Endothelial cell of umbilical vein (primary cell): ENCODE results near the gene APBA3. TPM values are rescaled to one million over a fixed set of nuclear protein-coding genes. Genes with fewer than 3 reads are reported as not detected.

Source experiments
- BruUV-seq: library from RNA; stranded (reverse); fragments of 400-500 nt; replicated peaks from 2 replicates; lab custom pipeline; 2021; lab: Mats Ljungman, UMichigan
- CTCF ChIA-PET: fragments of 300-600, 350-600 bp; sonication (Branson Sonifier 250); formaldehyde crosslinking; loops from one replicate; lab custom pipeline; 2021; ENCODE audit warnings: antibody characterized with exemption, inconsistent platforms; lab: Charles Lee
- POLR2A ChIA-PET: fragments of 300-600, 350-600 bp; sonication (Branson Sonifier 250); formaldehyde crosslinking; loops from one replicate; lab custom pipeline; 2021; ENCODE audit warnings: antibody characterized with exemption, inconsistent platforms; lab: Charles Lee
- DNase-seq: peaks from one replicate; pipeline ENCODE4 v3.0.0-alpha.2; 2011; ENCODE audit warnings: low read depth, low spot score
- FAIRE-seq: peaks from 2 replicates; lab custom pipeline; 2011; peaks lifted over from hg19 to GRCh38; lab: Jason Lieb, UNC
- H2AFZ ChIP-seq: 2 replicates; pipeline ENCODE4 v1.6.0; 2012; ENCODE audit warnings: low read depth, low read length, control low read depth, inconsistent platforms
- H3K27ac ChIP-seq: 2 replicates; pipeline ENCODE4 v1.5.1; 2011; ENCODE audit warnings: low read depth, mild to moderate bottlenecking, control low read depth, low read length, moderate library complexity; ENCODE audit not compliant: insufficient read depth
- H3K27me3 ChIP-seq, 2 experiments: 2 replicates each; pipeline versions ENCODE4 v1.6.0 to v1.6.1; 2011; ENCODE audit warnings: low read length in 2 of 2, mixed read lengths in 1 of 2; ENCODE audit not compliant: control insufficient read depth in 2 of 2, insufficient read depth in 2 of 2
- H3K36me3 ChIP-seq, 2 experiments: 2 replicates in 1 of 2; 3 replicates in 1 of 2; pipeline ENCODE4 v1.5.1; 2011; ENCODE audit warnings: low read length in 2 of 2, mild to moderate bottlenecking in 1 of 2, moderate library complexity in 1 of 2; ENCODE audit not compliant: control insufficient read depth in 2 of 2, insufficient read depth in 2 of 2; ENCODE audit errors: extremely low read depth in 1 of 2
- H3K4me1 ChIP-seq: 3 replicates; pipeline ENCODE4 v1.5.1; 2011; ENCODE audit warnings: mild to moderate bottlenecking, low read length; ENCODE audit not compliant: control insufficient read depth, insufficient read depth; ENCODE audit errors: extremely low read depth
- H3K4me2 ChIP-seq: 2 replicates; pipeline ENCODE4 v1.6.1; 2011; ENCODE audit warnings: low read length, control low read depth, mixed read lengths; ENCODE audit not compliant: insufficient read depth
- H3K4me3 ChIP-seq, 3 experiments: fragments of 200-600 bp in 1 of 3; sonication (generic), shearing (Covaris generic) in 1 of 3; replicated peaks in 1 of 3; 2 replicates each; pipeline ENCODE4 v1.5.1; 2011 to 2016; ENCODE audit warnings: control low read depth in 3 of 3, low read length in 3 of 3, mild to moderate bottlenecking in 2 of 3, inconsistent platforms in 1 of 3, low read depth in 1 of 3, moderate library complexity in 1 of 3; ENCODE audit not compliant: insufficient read depth in 1 of 3
- H3K79me2 ChIP-seq: 2 replicates; pipeline ENCODE4 v1.6.0; 2012; ENCODE audit warnings: low read length, inconsistent platforms; ENCODE audit not compliant: control insufficient read depth, insufficient read depth
- H3K9ac ChIP-seq: replicated peaks from 2 replicates; pipeline ENCODE3; 2011; ENCODE audit warnings: low read length, control low read depth; ENCODE audit not compliant: insufficient read depth; ENCODE audit errors: extremely low read depth
- H3K9me1 ChIP-seq: replicated peaks from 3 replicates; pipeline ENCODE4 v1.6.0; 2011; ENCODE audit warnings: mild to moderate bottlenecking, low read length; ENCODE audit not compliant: control insufficient read depth, insufficient read depth; ENCODE audit errors: extremely low read depth
- H3K9me3 ChIP-seq: replicated peaks from 2 replicates; pipeline ENCODE4 v1.5.1; 2012; ENCODE audit warnings: low read length, inconsistent platforms; ENCODE audit not compliant: control insufficient read depth, insufficient read depth
- H4K20me1 ChIP-seq: replicated peaks from 2 replicates; pipeline ENCODE3; 2011; ENCODE audit warnings: mild to moderate bottlenecking, low read length; ENCODE audit not compliant: control insufficient read depth, insufficient read depth; ENCODE audit errors: extremely low read depth
- EZH2 ChIP-seq: IDR thresholded peaks from 2 replicates; pipeline ENCODE4 v1.6.1; 2012; ENCODE audit warnings: borderline replicate concordance, low read depth, mild to moderate bottlenecking, moderate library complexity, low read length, inconsistent platforms; ENCODE audit not compliant: severe bottlenecking
- FOS ChIP-seq: IDR thresholded peaks from 2 replicates; pipeline ENCODE4 v1.6.1; 2011; ENCODE audit warnings: mild to moderate bottlenecking, low read length, moderate library complexity, borderline replicate concordance; ENCODE audit not compliant: insufficient read depth
- GATA2 ChIP-seq: IDR thresholded peaks from 2 replicates; pipeline ENCODE4 v1.7.0; 2011; ENCODE audit warnings: low read depth, mild to moderate bottlenecking, moderate library complexity, mixed read lengths, low read length; ENCODE audit not compliant: insufficient read length, insufficient read depth
- JUN ChIP-seq: IDR thresholded peaks from 2 replicates; pipeline ENCODE4 v1.6.1; 2011; ENCODE audit warnings: borderline replicate concordance, low read depth; ENCODE audit not compliant: insufficient read length, insufficient read depth
- MYC ChIP-seq: IDR thresholded peaks from one replicate; pipeline ENCODE4 v1.6.1; 2011; ENCODE audit warnings: mild to moderate bottlenecking, low read depth, low read length
- POLR2A ChIP-seq: IDR thresholded peaks from 2 replicates; pipeline ENCODE4 v1.6.1; 2012; ENCODE audit warnings: low read depth, mild to moderate bottlenecking, control low read depth, low read length
- POLR2AphosphoS5 ChIP-seq: IDR thresholded peaks from 2 replicates; pipeline ENCODE4 v1.6.1; 2012; ENCODE audit warnings: low read depth, mild to moderate bottlenecking, control low read depth, low read length, moderate library complexity; ENCODE audit not compliant: insufficient read depth
- dilution Hi-C: fragments of 300-500 bp; cut with MboI; formaldehyde crosslinking; loops from one replicate; pipeline ENCODE4 v1.15.0; 2019; ENCODE audit warnings: low sequenced_read_pairs; ENCODE audit not compliant: extremely low pct_ligation_motif_present
- intact Hi-C: fragments of 100-400 bp; cut with micrococcal nuclease; formaldehyde crosslinking; loops from one replicate; pipeline ENCODE4 v1.10.0; 2022
- polyA plus RNA-seq, 4 experiments: library from polyadenylated mRNA; depleted of rRNA in 3 of 4; stranded (reverse) in 3 of 4; unstranded in 1 of 4; fragments of >200 nt; gene quantifications; 2 replicates each; pipeline versions ENCODE4 v1.2.1 to v1.2.3, GENCODE V29; 2011 to 2012; ENCODE audit warnings: missing spikeins in 1 of 4
- total RNA-seq: library from RNA; stranded (reverse); gene quantifications from 2 replicates; pipeline ENCODE4 v1.2.3, GENCODE V29; 2021
- TF ChIP-seq, protein P1 (sequence below), 2 donors: IDR thresholded peaks; 1 replicate in 1 of 2; 2 replicates in 1 of 2; pipeline ENCODE4 v1.5.1; 2011; ENCODE audit warnings: low read length in 2 of 2, mild to moderate bottlenecking in 2 of 2, moderate library complexity in 2 of 2, control low read depth in 1 of 2, inconsistent platforms in 1 of 2, low read depth in 1 of 2; ENCODE audit not compliant: insufficient read depth in 1 of 2; ENCODE audit errors: extremely low read depth in 1 of 2
- TF ChIP-seq, protein P2 (sequence below): IDR thresholded peaks from 2 replicates; pipeline ENCODE4 v1.6.1; 2011; ENCODE audit not compliant: insufficient read depth, insufficient read length

Gene APBA3
- total and polyA plus RNA-seq, 2 donors (not counting 3 experiments of a cell fraction or from before 2014, with no cell fraction given), result 23.4 to 25.1 TPM

DNA sequence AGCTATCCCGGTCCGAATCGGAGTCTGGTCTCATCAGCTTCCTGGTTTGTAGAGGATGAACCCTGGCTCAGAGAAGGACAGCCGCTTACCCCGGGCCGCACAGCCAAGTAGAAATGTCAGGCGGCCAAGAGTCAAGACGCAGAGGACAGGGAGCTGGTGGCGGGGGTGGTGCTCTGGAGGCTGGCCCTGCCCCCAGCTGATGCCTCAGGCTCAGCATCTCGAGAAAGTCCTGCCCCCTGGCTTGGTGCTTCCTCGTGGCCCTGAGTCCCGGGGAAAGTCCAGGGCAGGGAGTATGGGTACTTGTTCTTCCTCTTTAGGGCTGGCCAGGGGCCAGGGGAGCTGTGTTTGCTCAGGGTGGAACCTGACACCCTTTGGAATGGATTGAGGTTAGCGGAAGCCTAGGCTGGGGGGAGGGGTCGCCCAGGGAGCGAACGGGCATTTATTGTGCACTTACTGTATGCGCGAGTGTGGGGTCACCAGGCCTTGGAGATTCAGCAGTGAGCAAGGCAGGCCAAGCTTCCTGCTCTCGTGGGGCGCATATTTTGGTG lies 51.2 kb downstream of the APBA3 start:
- Histone ChIP-seq H3K36me3 (no peaks in the 10 kb centered on the region), H3K27me3 (peaks cover 0 to 1% of the 10 kb centered on the region in 2 experiments), H3K79me2 (no peaks in the 10 kb centered on the region), H2AFZ (no peak overlapping the region), H3K4me1 (no peaks in the 10 kb centered on the region), H3K9ac (no peak overlapping the region), H3K9me3 (no peaks in the 10 kb centered on the region), H3K4me3 (no peak overlapping the region), H3K27ac (no peak overlapping the region), H4K20me1 (no peaks in the 10 kb centered on the region), H3K9me1 (no peaks in the 10 kb centered on the region), H3K4me2 (no peak overlapping the region)
- DNase-seq (no peak), FAIRE-seq (no peak)
- BruUV-seq, result no TSS peak
- ChIA-PET POLR2A (no interaction called here), CTCF (interaction anchor here (1.8 kb wide), 1 partner anchor 166 kb away, joined by 4 read pairs; no protein-coding TSS in a partner anchor)
- TF ChIP-seq JUN (no peak), GATA2 (no peak), POLR2AphosphoS5 (no peak), EZH2 (no peak), MYC (no peak), POLR2A (no peak), FOS (no peak)
- TF ChIP-seq, protein P1, sequence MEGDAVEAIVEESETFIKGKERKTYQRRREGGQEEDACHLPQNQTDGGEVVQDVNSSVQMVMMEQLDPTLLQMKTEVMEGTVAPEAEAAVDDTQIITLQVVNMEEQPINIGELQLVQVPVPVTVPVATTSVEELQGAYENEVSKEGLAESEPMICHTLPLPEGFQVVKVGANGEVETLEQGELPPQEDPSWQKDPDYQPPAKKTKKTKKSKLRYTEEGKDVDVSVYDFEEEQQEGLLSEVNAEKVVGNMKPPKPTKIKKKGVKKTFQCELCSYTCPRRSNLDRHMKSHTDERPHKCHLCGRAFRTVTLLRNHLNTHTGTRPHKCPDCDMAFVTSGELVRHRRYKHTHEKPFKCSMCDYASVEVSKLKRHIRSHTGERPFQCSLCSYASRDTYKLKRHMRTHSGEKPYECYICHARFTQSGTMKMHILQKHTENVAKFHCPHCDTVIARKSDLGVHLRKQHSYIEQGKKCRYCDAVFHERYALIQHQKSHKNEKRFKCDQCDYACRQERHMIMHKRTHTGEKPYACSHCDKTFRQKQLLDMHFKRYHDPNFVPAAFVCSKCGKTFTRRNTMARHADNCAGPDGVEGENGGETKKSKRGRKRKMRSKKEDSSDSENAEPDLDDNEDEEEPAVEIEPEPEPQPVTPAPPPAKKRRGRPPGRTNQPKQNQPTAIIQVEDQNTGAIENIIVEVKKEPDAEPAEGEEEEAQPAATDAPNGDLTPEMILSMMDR (IDR thresholded peaks at IDR 0.05; ENCODE audit: extremely low read depth in 1 of 2, insufficient read depth in 1 of 2, low read depth in 1 of 2, low read length in 2 of 2), result no peak
- TF ChIP-seq, protein P2, sequence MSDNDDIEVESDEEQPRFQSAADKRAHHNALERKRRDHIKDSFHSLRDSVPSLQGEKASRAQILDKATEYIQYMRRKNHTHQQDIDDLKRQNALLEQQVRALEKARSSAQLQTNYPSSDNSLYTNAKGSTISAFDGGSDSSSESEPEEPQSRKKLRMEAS, result no peak
- dilution Hi-C loops (no loop called here), intact Hi-C loops (no loop called here)
